GDM1 (cell line): ENCODE measurements around the gene MGAT4B.
A peak's percentile ranks its signal among the peaks of the same experiment; 100 is the strongest.

Experiments
- DNase-seq: peaks from one replicate; lab custom pipeline; 2025; lab: John Stamatoyannopoulos, UW

MGAT4B gene

GRCh38 chr5:179805529-179806249 is 977 bp downstream of the MGAT4B start:
- peak; percentile 12 for DNase-seq

DNA sequence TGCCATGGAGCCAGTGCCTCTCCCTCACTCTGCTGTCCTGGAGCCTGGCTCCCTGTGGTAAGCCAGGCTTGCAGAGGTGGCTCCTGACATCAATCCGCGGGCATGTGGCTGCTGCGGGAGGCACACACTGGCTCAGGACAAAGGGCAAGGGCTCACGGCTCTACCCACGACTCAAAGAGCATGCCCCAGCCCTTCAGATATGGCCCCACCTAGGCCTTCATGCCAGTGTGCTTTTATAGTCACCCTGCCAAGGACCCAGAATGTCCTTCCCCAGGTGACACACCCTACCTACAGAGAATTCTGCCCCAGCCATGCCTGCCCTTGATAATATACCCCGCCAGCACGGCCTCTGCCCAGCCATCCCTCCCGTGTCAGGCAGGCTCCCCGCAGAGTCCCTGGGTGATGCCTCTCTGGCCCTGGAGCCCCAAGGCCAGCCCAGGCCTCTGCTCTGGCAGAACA is 1.6 kb downstream of the MGAT4B start:
- DNase-seq = no peak

DNA sequence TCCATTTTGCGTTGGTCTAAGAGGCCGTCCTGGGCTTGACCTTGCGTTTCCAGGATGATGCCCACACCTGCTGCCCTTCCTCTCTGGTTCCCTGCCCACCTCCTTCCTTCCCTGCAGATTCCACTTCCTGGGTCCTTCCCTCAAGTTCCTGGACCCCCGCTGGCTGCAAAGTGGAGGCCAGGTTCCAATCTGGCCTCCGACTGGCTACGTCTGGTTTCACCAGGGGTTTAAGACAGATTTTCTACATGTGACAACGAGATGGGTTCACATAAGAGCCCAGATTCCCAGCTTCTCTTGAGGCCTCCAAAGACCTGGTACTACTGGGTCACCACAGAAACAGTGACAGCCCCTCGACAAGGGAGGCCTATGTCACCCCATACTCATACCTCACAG is 2.1 kb downstream of the MGAT4B start:
- DNase-seq = no peak

DNA sequence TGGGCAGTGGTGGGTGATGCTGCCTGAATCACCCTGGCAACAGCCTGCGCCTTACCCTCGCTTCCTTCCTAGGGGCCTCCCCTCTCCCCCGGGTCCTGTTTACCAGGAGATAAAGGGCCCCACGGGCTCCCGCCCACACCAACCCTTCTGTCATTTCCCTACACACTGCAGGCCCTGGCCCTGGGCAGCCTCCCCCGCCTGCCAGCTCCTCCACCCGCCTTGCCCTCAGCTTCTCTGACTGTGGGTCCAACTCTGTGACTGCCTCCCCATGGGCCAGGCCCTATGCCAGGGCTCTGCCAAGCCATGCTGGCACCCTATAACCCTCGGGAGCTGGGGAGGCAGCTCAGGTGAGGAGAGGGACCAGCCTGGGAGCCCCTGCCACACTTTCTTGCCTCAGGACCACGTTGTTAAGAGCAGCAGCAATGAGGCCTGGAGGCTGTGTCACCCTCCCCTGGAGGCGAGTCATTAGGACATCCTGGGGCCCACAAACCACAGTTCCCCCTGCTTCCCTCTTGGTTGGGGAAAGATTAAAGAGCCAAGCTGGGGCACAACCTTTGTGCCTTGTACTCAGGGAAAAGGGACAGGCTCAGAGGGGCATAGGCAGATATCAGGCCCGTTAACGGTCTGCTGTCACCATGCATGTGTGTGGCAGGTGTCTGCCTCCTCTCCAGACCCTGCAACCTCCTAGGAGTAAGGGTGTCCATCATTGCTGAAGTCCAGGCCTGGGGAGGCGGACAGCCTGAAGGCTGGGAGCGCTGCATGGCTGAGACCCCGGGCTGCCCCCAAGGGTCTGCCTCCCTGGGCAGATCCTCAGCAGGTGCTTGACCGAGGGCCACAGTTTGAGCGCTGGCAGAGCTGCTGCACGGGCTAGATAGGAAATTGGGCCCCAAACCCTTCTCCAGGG is 2.8 kb downstream of the MGAT4B start:
- peak; percentile 69 for DNase-seq

GRCh38 chr5:179802950-179803562 is 3.6 kb downstream of the MGAT4B start:
- DNase-seq = no peak

DNA sequence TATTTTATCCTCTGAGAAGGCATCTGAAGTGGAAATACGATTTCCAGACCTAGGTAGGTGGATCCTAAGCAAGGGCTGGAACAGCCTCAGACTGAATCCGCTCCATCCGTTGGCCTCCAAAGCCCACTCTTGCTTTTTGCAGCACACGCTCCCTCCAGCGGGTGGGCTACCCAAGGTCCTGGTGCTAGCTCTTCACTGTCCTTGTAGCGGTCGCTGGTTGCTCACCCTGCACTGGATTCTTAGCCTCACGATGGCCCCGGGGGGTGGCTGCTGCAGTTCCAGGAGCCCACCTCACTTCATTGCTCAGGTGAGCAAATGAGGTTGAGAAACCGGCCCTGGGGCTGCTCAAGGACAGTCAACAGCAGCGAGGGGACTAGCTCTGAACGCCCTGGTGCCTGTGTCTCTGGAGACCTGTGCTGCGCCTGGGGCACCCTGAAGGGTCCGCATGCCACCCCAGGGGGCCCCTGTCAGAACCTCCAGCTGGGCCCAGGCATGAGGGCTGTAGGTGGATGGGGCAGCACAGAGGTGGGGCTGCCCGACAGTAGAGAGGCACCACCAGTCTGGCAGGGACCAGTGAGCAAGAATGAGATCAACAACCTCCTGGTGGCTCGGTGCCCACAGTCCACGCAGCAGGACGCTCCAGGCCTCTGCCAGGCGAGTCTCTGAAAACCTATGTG is 4.3 kb downstream of the MGAT4B start:
- no peak for DNase-seq

GRCh38 chr5:179801304-179802206 is 5.1 kb downstream of the MGAT4B start:
- DNase-seq = no peak

DNA sequence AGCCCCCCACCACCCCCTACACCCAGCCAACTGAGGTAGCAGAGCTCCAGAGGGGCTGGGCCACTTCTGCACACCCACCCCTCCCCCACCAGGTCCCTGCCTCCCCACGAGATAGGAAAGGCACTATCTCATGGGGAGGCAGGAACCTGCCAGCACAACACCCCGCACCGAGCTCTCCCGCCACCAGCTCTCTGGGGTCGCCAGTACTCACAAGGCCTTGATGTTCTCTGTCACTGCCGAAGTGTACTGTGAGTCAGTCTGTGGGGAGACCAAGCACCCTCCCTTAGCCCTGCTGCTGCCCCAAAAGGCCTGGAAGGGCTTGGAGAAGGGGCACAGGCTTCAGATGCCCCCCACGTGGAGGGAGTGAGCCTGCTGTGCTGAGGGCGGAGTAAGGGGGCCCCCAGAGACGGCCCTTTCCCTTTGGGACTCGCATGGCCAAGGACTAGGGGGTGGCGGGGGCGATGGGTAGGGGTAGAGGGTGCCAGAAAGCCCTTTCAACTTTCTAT is 5.9 kb downstream of the MGAT4B start:
- no peak for DNase-seq

- no peak for DNase-seq
These were observed 6.5 kb downstream of the MGAT4B start for GRCh38 chr5:179800071-179800695.

DNA sequence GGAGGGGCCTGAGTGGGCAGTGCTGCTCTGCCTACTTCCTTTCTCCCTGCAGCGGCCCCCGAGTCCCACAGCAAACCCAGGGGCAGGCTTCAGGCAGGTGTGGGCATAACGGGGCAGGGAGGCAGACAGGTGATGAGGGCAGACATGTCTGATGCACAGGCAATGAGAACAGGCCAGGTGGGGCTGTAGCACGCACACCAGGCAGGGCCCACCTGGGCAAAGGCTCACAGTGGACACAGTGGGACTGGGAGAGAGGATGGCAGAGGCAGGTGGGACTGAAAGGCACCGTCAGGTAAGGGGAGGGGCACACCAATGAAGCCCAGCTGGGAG is 7.1 kb downstream of the MGAT4B start:
- DNase-seq = no peak

GRCh38 chr5:179798771-179799643 is 7.7 kb downstream of the MGAT4B start:
- DNase-seq = no peak

- DNase-seq = no peak
These were observed 8.4 kb downstream of the MGAT4B start for GRCh38 chr5:179798144-179798770.

DNA sequence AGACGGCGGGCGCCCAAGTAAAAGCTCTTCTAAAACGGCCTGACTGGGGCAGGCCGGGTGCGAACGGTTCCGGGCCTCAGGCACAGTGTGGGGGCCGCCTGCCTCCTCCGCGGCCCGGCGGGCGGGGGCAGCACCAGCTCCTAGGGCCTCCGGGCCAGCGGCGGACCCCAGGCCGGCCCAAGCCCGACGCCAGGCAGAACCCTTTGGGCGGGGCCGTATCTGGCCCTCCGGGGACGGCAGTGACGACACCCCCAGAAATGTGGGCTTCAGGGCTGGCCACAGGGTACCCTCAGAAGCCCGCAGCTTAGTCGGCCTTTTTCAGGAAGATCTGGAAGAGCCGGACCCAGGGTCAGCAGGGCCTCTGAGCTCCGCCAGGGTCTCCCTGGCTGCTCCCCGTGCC is 8.9 kb downstream of the MGAT4B start:
- no peak for DNase-seq

- no peak for DNase-seq
These were observed 9.6 kb downstream of the MGAT4B start for GRCh38 chr5:179796877-179797608.

DNA sequence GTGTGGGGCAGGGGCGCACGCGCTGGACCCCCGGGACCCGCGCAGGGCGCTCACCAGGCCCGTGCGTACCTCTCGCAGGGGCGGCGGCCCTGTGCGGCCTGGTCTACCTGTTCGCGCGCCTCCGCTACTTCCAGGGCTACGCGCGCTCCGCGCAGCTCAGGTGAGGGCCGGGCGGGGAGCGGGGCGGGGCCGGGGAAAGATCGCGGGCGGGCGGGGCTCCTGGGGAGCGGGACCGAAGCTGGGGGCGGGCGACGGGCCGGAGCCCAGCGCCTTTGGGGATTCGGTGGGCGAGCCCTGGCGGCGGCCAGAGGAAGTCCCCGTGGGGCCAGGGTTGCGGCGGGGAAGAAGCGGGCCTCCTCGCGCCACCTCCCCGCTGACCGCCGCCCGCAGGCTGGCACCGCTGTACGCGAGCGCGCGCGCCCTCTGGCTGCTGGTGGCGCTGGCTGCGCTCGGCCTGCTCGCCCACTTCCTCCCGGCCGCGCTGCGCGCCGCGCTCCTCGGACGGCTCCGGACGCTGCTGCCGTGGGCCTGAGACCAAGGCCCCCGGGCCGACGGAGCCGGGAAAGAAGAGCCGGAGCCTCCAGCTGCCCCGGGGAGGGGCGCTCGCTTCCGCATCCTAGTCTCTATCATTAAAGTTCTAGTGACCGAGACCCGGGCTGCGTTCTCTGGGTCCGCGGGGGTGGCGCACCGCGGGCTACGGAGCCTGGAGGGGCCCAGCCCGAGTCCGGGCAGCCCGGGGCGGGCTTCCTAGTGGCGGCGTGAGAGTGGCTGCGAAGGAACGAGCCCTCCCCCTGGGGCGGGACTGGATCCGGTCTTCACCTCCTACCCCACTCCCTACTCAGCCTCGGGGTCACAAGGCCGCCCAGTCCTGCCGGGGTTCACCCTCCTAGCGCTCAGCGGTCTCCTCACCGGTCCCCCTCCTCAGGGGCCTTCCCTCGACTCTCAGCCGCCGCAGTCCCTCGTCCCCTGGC is 10.5 kb downstream of the MGAT4B start:
- peak; percentile 72 for DNase-seq

- DNase-seq = no peak
These were observed 11.4 kb downstream of the MGAT4B start for GRCh38 chr5:179795049-179795862.
